PC-9 (cell line): ENCODE measurements around the gene ANXA1. TPM values are rescaled to one million over a fixed set of nuclear protein-coding genes. Genes with fewer than 3 reads are reported as not detected.

Experiments
- BruUV-seq: library from RNA; stranded (reverse); fragments of 400-500 nt; replicated peaks from 2 replicates; lab custom pipeline; 2021; lab: Mats Ljungman, UMichigan
- CTCF ChIA-PET: fragments of 300-600 bp; sonication (Branson Sonifier 250); formaldehyde crosslinking; loops from one replicate; lab custom pipeline; 2022; ENCODE audit warnings: antibody characterized with exemption; lab: Charles Lee
- POLR2A ChIA-PET: fragments of 300-600 bp; sonication (Branson Sonifier 250); formaldehyde crosslinking; loops from one replicate; lab custom pipeline; 2022; ENCODE audit warnings: antibody characterized with exemption; ENCODE audit not compliant: unreplicated experiment; lab: Charles Lee
- DNase-seq, 2 experiments: peaks; one replicate each; pipeline versions ENCODE4 v3.0.0 to v3.0.0-alpha.2; 2015 to 2022; ENCODE audit warnings: mixed read lengths in 1 of 2
- H2AFZ ChIP-seq: fragments of 200-600 bp; sonication (generic); 2 replicates; pipeline ENCODE4 v1.8.1; 2017; ENCODE audit warnings: antibody characterized with exemption
- H3F3A ChIP-seq: fragments of 200-600 bp; sonication (generic); 2 replicates; pipeline ENCODE4 v1.8.1; 2017; ENCODE audit warnings: antibody characterized with exemption, mild to moderate bottlenecking, low read depth; ENCODE audit not compliant: insufficient read depth
- H3K27ac ChIP-seq: fragments of 200-600 bp; sonication (generic); 2 replicates; pipeline ENCODE4 v1.6.1; 2016; ENCODE audit warnings: mixed run types
- H3K27me3 ChIP-seq: fragments of 200-600 bp; sonication (generic); 2 replicates; pipeline ENCODE4 v1.6.1; 2016; ENCODE audit warnings: low read depth, mixed run types; ENCODE audit not compliant: insufficient read depth
- H3K36me3 ChIP-seq: fragments of 200-600 bp; sonication (generic); 2 replicates; pipeline ENCODE4 v1.6.1; 2016; ENCODE audit warnings: low read depth, mixed run types
- H3K4me1 ChIP-seq: fragments of 200-600 bp; sonication (generic); replicated peaks from 2 replicates; pipeline ENCODE4 v1.6.1; 2016; ENCODE audit warnings: mixed run types; ENCODE audit not compliant: insufficient read depth
- H3K4me2 ChIP-seq: fragments of 200-600 bp; sonication (generic); 2 replicates; pipeline ENCODE4 v1.6.1; 2017; ENCODE audit warnings: mixed run types
- H3K4me3 ChIP-seq: fragments of 200-600 bp; sonication (generic); 2 replicates; pipeline ENCODE4 v1.6.1; 2016; ENCODE audit warnings: mixed run types
- H3K79me2 ChIP-seq: fragments of 200-600 bp; sonication (generic); 2 replicates; pipeline ENCODE4 v1.6.1; 2017; ENCODE audit warnings: low read depth, mixed run types
- H3K9me2 ChIP-seq: fragments of 200-600 bp; sonication (generic); 2 replicates; pipeline ENCODE4 v1.8.1; 2017; ENCODE audit warnings: mild to moderate bottlenecking; ENCODE audit not compliant: insufficient read depth
- H3K9me3 ChIP-seq: fragments of 200-600 bp; sonication (generic); 2 replicates; pipeline ENCODE4 v1.8.1; 2016; ENCODE audit warnings: low read depth; ENCODE audit not compliant: insufficient read depth
- H4K20me1 ChIP-seq: fragments of 200-600 bp; sonication (generic); 2 replicates; pipeline ENCODE4 v1.8.1; 2017; ENCODE audit not compliant: insufficient read depth
- EZH2 ChIP-seq: fragments of 200-600 bp; sonication (generic); IDR thresholded peaks from 2 replicates; pipeline ENCODE4 v1.8.0; 2017; ENCODE audit warnings: antibody characterized with exemption, low read depth
- intact Hi-C: fragments of 100-400 bp; cut with micrococcal nuclease; formaldehyde crosslinking; loops from one replicate; pipeline ENCODE4 v1.10.0; 2022; ENCODE audit not compliant: unreplicated experiment
- total RNA-seq: library from RNA; stranded (reverse); gene quantifications from 2 replicates; pipeline ENCODE4 v1.2.3, GENCODE V29; 2021
- TF ChIP-seq, protein P1 (sequence below): fragments of 200-600 bp; sonication (generic); conservative IDR thresholded peaks from 2 replicates; pipeline ENCODE4 v1.6.1; 2017; ENCODE audit warnings: mixed run types, antibody characterized with exemption, mild to moderate bottlenecking, moderate library complexity

The ANXA1 gene
- total RNA-seq, 1 experiment from 2014 or later = 753 TPM

DNA sequence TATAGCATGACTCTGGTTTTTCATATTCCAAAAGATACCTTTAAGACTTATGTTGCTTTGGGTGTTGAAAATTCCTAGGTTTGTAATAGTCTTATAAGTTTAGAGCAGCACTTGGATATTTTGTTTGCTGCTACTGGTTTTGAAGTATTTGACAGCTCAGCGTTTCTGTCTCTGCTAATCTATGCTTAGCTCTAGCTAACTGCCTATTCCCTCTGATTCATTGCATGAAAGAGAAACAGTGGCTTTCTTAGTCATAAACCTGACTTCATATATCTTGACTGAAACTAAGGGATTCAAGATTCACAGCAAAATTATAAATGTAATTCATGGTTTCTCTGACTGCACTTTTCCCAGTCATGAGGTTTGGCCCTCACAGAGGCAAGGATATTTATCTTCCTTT, 35.6 kb upstream of the ANXA1 start:
- ChIA-PET CTCF (no interaction called here), POLR2A (no interaction called here)
- intact Hi-C loops = no loop called here
- Histone ChIP-seq H3K4me1 (peaks cover 30% of the 10 kb centered on the region), H3K36me3 (no peaks in the 10 kb centered on the region), H3K4me2 (no peak overlapping the region), H3K27me3 (no peaks in the 10 kb centered on the region), H3K9me3 (peaks cover 16% of the 10 kb centered on the region), H3K4me3 (no peak overlapping the region), H3F3A (no peaks in the 10 kb centered on the region), H3K9me2 (no peaks in the 10 kb centered on the region), H2AFZ (no peak overlapping the region), H4K20me1 (no peaks in the 10 kb centered on the region), H3K27ac (peak overlapping the region; percentile 51), H3K79me2 (no peaks in the 10 kb centered on the region)
- BruUV-seq = no TSS peak
- TF ChIP-seq, protein P1, sequence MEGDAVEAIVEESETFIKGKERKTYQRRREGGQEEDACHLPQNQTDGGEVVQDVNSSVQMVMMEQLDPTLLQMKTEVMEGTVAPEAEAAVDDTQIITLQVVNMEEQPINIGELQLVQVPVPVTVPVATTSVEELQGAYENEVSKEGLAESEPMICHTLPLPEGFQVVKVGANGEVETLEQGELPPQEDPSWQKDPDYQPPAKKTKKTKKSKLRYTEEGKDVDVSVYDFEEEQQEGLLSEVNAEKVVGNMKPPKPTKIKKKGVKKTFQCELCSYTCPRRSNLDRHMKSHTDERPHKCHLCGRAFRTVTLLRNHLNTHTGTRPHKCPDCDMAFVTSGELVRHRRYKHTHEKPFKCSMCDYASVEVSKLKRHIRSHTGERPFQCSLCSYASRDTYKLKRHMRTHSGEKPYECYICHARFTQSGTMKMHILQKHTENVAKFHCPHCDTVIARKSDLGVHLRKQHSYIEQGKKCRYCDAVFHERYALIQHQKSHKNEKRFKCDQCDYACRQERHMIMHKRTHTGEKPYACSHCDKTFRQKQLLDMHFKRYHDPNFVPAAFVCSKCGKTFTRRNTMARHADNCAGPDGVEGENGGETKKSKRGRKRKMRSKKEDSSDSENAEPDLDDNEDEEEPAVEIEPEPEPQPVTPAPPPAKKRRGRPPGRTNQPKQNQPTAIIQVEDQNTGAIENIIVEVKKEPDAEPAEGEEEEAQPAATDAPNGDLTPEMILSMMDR = no peak
- TF ChIP-seq EZH2 = no peak
- DNase-seq = no peak

DNA sequence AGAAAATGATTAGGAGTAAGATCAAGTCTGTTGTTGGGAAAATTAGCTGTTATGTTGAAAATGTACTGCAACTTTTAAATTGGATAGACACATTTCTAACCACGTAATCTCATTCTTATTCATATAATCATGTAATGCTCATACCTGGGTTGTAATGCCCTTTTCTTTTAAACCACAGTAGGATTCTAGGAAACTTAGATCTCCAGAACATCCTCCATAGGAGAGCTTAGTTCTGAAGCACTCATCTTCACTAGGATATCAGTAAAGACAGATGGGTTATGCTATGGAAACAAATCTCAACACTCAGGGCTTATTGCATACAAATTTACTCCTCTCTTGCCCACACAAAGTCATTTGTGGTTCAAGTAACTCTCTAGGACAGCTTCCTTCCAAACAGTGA, 34.8 kb upstream of the ANXA1 start:
- no peak overlapping the region for H2AFZ ChIP-seq
- POLR2A ChIA-PET = interaction anchor here (0.7 kb wide), 1 partner anchor 729 kb away, joined by 17 read pairs; no protein-coding TSS in a partner anchor
- no peak for DNase-seq
- H3K27ac ChIP-seq = peak overlapping the region; percentile 51; the same call in 1 of the 2 replicates
- no peak overlapping the region for H3K4me3 ChIP-seq
- peaks cover 16% of the 10 kb centered on the region for H3K9me3 ChIP-seq
- BruUV-seq = no TSS peak
- H3K79me2 ChIP-seq = no peaks in the 10 kb centered on the region
- intact Hi-C loops = no loop called here
- H3K36me3 ChIP-seq = no peaks in the 10 kb centered on the region
- no peak overlapping the region for H3K4me2 ChIP-seq
- no peaks in the 10 kb centered on the region for H4K20me1 ChIP-seq
- H3F3A ChIP-seq = no peaks in the 10 kb centered on the region
- no peaks in the 10 kb centered on the region for H3K27me3 ChIP-seq
- TF ChIP-seq, protein P1 = no peak
- no peak for TF ChIP-seq EZH2
- no peaks in the 10 kb centered on the region for H3K9me2 ChIP-seq
- CTCF ChIA-PET = no interaction called here
- H3K4me1 ChIP-seq = peaks cover 30% of the 10 kb centered on the region

DNA sequence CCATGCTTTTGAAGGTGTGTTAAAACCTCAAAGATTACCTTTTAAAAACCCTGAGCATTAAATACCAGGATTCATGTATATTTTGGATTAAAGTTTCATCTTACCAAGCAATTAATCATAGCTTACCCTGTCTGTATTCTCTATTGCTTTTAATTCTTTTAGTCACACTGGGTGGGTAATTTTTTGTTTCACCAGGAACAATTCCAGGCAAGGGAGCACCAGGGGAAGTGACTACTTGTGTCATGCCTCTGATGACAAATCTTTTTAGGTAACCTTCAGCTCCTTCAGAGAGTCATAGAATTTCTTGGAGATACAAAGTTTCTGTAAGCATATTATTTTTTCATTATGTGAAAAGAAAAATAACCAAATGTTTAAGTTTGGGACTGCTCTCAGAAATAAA, 33.4 kb upstream of the ANXA1 start:
- no peaks in the 10 kb centered on the region for H3K9me2 ChIP-seq
- ChIA-PET CTCF (no interaction called here), POLR2A (no interaction called here)
- H3K4me2 ChIP-seq = no peak overlapping the region; the same call in 1 of the 2 replicates
- no peaks in the 10 kb centered on the region for H4K20me1 ChIP-seq
- H3K36me3 ChIP-seq = no peaks in the 10 kb centered on the region
- H2AFZ ChIP-seq = no peak overlapping the region
- H3K27me3 ChIP-seq = no peaks in the 10 kb centered on the region
- H3K9me3 ChIP-seq = peaks cover 16% of the 10 kb centered on the region
- DNase-seq = no peak
- H3K27ac ChIP-seq = peak overlapping the region; percentile 88
- H3F3A ChIP-seq = no peaks in the 10 kb centered on the region
- H3K4me3 ChIP-seq = no peak overlapping the region
- TF ChIP-seq EZH2 = no peak
- TF ChIP-seq, protein P1 = no peak
- BruUV-seq = no TSS peak
- H3K4me1 ChIP-seq = peaks cover 30% of the 10 kb centered on the region
- intact Hi-C loops = no loop called here
- H3K79me2 ChIP-seq = no peaks in the 10 kb centered on the region
